Mononuclear cell (primary cell): ENCODE results near the gene TBC1D10B. TPM values are rescaled to one million over a fixed set of nuclear protein-coding genes. Genes with fewer than 3 reads are reported as not detected.
A peak's percentile ranks its signal among the peaks of the same experiment; 100 is the strongest.
"Not testable (repeated sequence)": the region's sequence is repeated elsewhere in the genome, so short reads cannot be mapped to it uniquely, and the experiment has no call there.

ENCODE experiments used
- H3K27me3 ChIP-seq: 2 replicates; pipeline ENCODE4 v1.6.0; 2011; ENCODE audit warnings: low read length, control low read depth; ENCODE audit not compliant: insufficient read depth
- H3K4me1 ChIP-seq: 2 replicates; pipeline ENCODE4 v1.5.1; 2011; ENCODE audit warnings: mild to moderate bottlenecking, low read length, control low read depth; ENCODE audit not compliant: insufficient read depth
- H3K4me3 ChIP-seq: 2 replicates; pipeline ENCODE4 v1.5.1; 2011; ENCODE audit warnings: mild to moderate bottlenecking, low read length, moderate library complexity
- H3K9me3 ChIP-seq: 2 replicates; pipeline ENCODE4 v1.5.1; 2011; ENCODE audit warnings: low read depth, mild to moderate bottlenecking, control low read depth, low read length
- total RNA-seq: library from RNA; depleted of rRNA; stranded (reverse); fragments of >200 nt; gene quantifications from one replicate; pipeline ENCODE4 v1.2.3, GENCODE V29; 2012

TBC1D10B gene
- total RNA-seq, 1 donor, result 12.0 TPM

GRCh38 chr16:30401768-30402425 lies 31.6 kb upstream of the TBC1D10B start:
- H3K4me3 ChIP-seq, result no peak overlapping the region
- H3K4me1 ChIP-seq, result peaks cover 42% of the 10 kb centered on the region
- H3K9me3 ChIP-seq, result no peaks in the 10 kb centered on the region
- no peaks in the 10 kb centered on the region for H3K27me3 ChIP-seq

- peak overlapping the region; percentile 62 for H3K4me3 ChIP-seq
- H3K9me3 ChIP-seq, result no peaks in the 10 kb centered on the region
- H3K27me3 ChIP-seq, result no peaks in the 10 kb centered on the region
- H3K4me1 ChIP-seq, result peaks cover 52% of the 10 kb centered on the region
These were observed 29.3 kb upstream of the TBC1D10B start for GRCh38 chr16:30399435-30400186.

- no peaks in the 10 kb centered on the region for H3K9me3 ChIP-seq
- H3K4me3 ChIP-seq, result no peak overlapping the region
- no peaks in the 10 kb centered on the region for H3K27me3 ChIP-seq
- peaks cover 52% of the 10 kb centered on the region for H3K4me1 ChIP-seq
These were observed 28.6 kb upstream of the TBC1D10B start for GRCh38 chr16:30398661-30399434.

- Histone ChIP-seq H3K27me3 (no peaks in the 10 kb centered on the region), H3K4me3 (no peak overlapping the region), H3K4me1 (peaks cover 48% of the 10 kb centered on the region), H3K9me3 (no peaks in the 10 kb centered on the region)
These were observed 27.7 kb upstream of the TBC1D10B start for GRCh38 chr16:30397776-30398660.

- H3K9me3 ChIP-seq, result no peaks in the 10 kb centered on the region
- H3K4me1 ChIP-seq, result peaks cover 45% of the 10 kb centered on the region
- no peaks in the 10 kb centered on the region for H3K27me3 ChIP-seq
- no peak overlapping the region for H3K4me3 ChIP-seq
These were observed 26.8 kb upstream of the TBC1D10B start for GRCh38 chr16:30397056-30397455.

GRCh38 chr16:30396627-30397026 lies 26.3 kb upstream of the TBC1D10B start:
- not testable (repeated sequence) for H3K4me3 ChIP-seq, H3K9me3 ChIP-seq, H3K27me3 ChIP-seq
- peaks cover 45% of the 10 kb centered on the region for H3K4me1 ChIP-seq

- Histone ChIP-seq H3K4me1 (peaks cover 43% of the 10 kb centered on the region), H3K4me3 (peak overlapping the region; percentile 58), H3K27me3 (no peaks in the 10 kb centered on the region), H3K9me3 (no peaks in the 10 kb centered on the region)
These were observed 25.8 kb upstream of the TBC1D10B start for GRCh38 chr16:30395992-30396585.

GRCh38 chr16:30395155-30395991 lies 25.1 kb upstream of the TBC1D10B start, which contains the start of gene ZNF48:
TSS of gene ZNF48 (plus strand) at chr16:30395420. CDS start at chr16:30395795, 375 bp downstream.
- peaks cover 36% of the 10 kb centered on the region for H3K4me1 ChIP-seq
- H3K4me3 ChIP-seq, result peak within 1 kb of the TSS; percentile 58
- H3K27me3 ChIP-seq, result no peaks in the 10 kb centered on the region
- no peaks in the 10 kb centered on the region for H3K9me3 ChIP-seq

- Histone ChIP-seq H3K4me3 (peak overlapping the region; percentile 58), H3K4me1 (peaks cover 29% of the 10 kb centered on the region), H3K9me3 (no peaks in the 10 kb centered on the region), H3K27me3 (no peaks in the 10 kb centered on the region)
These were observed 24.4 kb upstream of the TBC1D10B start for GRCh38 chr16:30394592-30395154.

GRCh38 chr16:30383521-30383920 lies 13.2 kb upstream of the TBC1D10B start:
- Histone ChIP-seq H3K4me3 (no peak overlapping the region), H3K9me3 (no peaks in the 10 kb centered on the region), H3K4me1 (peaks cover 54% of the 10 kb centered on the region), H3K27me3 (no peaks in the 10 kb centered on the region)

GRCh38 chr16:30382111-30382881 lies 12.0 kb upstream of the TBC1D10B start, which contains the start of gene SEPTIN1:
TSS of gene SEPTIN1 (minus strand) at chr16:30382561. CDS start at chr16:30382542, 19 bp downstream.
- H3K9me3 ChIP-seq, result no peaks in the 10 kb centered on the region
- peaks cover 59% of the 10 kb centered on the region for H3K4me1 ChIP-seq
- peak within 1 kb of the TSS; percentile 43 for H3K4me3 ChIP-seq
- no peaks in the 10 kb centered on the region for H3K27me3 ChIP-seq

GRCh38 chr16:30381291-30382041 lies 11.2 kb upstream of the TBC1D10B start:
- Histone ChIP-seq H3K27me3 (no peaks in the 10 kb centered on the region), H3K9me3 (no peaks in the 10 kb centered on the region)

More at GRCh38 chr16:30381291-30382041, 11.2 kb upstream of the TBC1D10B start:
- peak overlapping the region; percentile 43 for H3K4me3 ChIP-seq
- peaks cover 68% of the 10 kb centered on the region for H3K4me1 ChIP-seq
